B cell (primary cell): ENCODE results near the gene NEURL2.

Experiments
- EZH2 ChIP-seq: IDR thresholded peaks from 2 replicates; pipeline ENCODE4 v1.6.1; 2012; ENCODE audit warnings: borderline replicate concordance, low read depth, mild to moderate bottlenecking, moderate library complexity, low read length; ENCODE audit not compliant: insufficient read depth, poor library complexity, severe bottlenecking
- TF ChIP-seq, protein P1 (sequence below): fragments of 200-600 bp; IDR thresholded peaks from one replicate; pipeline ENCODE4 v1.8.0; 2022; ENCODE audit warnings: antibody characterized with exemption, mild to moderate bottlenecking

- TF ChIP-seq, protein P1, sequence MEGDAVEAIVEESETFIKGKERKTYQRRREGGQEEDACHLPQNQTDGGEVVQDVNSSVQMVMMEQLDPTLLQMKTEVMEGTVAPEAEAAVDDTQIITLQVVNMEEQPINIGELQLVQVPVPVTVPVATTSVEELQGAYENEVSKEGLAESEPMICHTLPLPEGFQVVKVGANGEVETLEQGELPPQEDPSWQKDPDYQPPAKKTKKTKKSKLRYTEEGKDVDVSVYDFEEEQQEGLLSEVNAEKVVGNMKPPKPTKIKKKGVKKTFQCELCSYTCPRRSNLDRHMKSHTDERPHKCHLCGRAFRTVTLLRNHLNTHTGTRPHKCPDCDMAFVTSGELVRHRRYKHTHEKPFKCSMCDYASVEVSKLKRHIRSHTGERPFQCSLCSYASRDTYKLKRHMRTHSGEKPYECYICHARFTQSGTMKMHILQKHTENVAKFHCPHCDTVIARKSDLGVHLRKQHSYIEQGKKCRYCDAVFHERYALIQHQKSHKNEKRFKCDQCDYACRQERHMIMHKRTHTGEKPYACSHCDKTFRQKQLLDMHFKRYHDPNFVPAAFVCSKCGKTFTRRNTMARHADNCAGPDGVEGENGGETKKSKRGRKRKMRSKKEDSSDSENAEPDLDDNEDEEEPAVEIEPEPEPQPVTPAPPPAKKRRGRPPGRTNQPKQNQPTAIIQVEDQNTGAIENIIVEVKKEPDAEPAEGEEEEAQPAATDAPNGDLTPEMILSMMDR, result no peak
- TF ChIP-seq EZH2, result no peak
These were observed 18.4 kb downstream of the NEURL2 start for GRCh38 chr20:45872626-45873025.
